Trophoblast cell (in vitro differentiated cells and primary cell): ENCODE results near the gene NDUFS4.
"Not testable (repeated sequence)": the region's sequence is repeated elsewhere in the genome, so short reads cannot be mapped to it uniquely, and the experiment has no call there.

Experiments used
- DNase-seq, 2 donors: peaks; one replicate each; pipeline ENCODE4 v3.0.0-alpha.2; 2016
- H2AFZ ChIP-seq: 2 replicates; pipeline ENCODE4 v1.6.1; 2013; ENCODE audit warnings: low read length, moderate library complexity, mild to moderate bottlenecking; ENCODE audit not compliant: insufficient read depth, poor library complexity
- H2AK5ac ChIP-seq: 2 replicates; pipeline ENCODE4 v1.6.1; 2013; ENCODE audit warnings: mild to moderate bottlenecking, low read length
- H2BK120ac ChIP-seq: 2 replicates; pipeline ENCODE4 v1.6.1; 2013; ENCODE audit warnings: low read length, mild to moderate bottlenecking, moderate library complexity; ENCODE audit not compliant: insufficient read depth, poor library complexity
- H2BK12ac ChIP-seq: 2 replicates; pipeline ENCODE4 v1.6.1; 2013; ENCODE audit warnings: mild to moderate bottlenecking, low read length, moderate library complexity
- H2BK5ac ChIP-seq: 2 replicates; pipeline ENCODE4 v1.6.1; 2013; ENCODE audit warnings: low read length, low read depth, moderate library complexity, mild to moderate bottlenecking; ENCODE audit not compliant: poor library complexity
- H3K14ac ChIP-seq: 2 replicates; pipeline ENCODE4 v1.6.1; 2013; ENCODE audit warnings: mild to moderate bottlenecking, low read length
- H3K18ac ChIP-seq: 2 replicates; pipeline ENCODE4 v1.6.1; 2013; ENCODE audit warnings: mild to moderate bottlenecking, low read length
- H3K23ac ChIP-seq: 2 replicates; pipeline ENCODE4 v1.6.1; 2013; ENCODE audit warnings: low read length
- H3K27ac ChIP-seq: 2 replicates; pipeline ENCODE4 v1.5.1; 2013; ENCODE audit warnings: low read depth, mild to moderate bottlenecking, inconsistent platforms, low read length, moderate library complexity
- H3K27me3 ChIP-seq: 2 replicates; pipeline ENCODE4 v1.6.1; 2013; ENCODE audit warnings: inconsistent platforms, mild to moderate bottlenecking, low read length, moderate library complexity; ENCODE audit not compliant: insufficient read depth
- H3K36me3 ChIP-seq, 2 experiments: 1 replicate in 1 of 2; 2 replicates in 1 of 2; pipeline ENCODE4 v1.6.1; 2013; ENCODE audit warnings: low read length in 2 of 2, mild to moderate bottlenecking in 2 of 2, moderate library complexity in 1 of 2; ENCODE audit not compliant: insufficient read depth in 2 of 2, control insufficient read depth in 1 of 2
- H3K4ac ChIP-seq: 2 replicates; pipeline ENCODE4 v1.6.1; 2013; ENCODE audit warnings: low read depth, mild to moderate bottlenecking, low read length, moderate library complexity
- H3K4me1 ChIP-seq, 2 experiments: 1 replicate in 1 of 2; 2 replicates in 1 of 2; pipeline ENCODE4 v1.6.1; 2013; ENCODE audit warnings: low read length in 2 of 2, mild to moderate bottlenecking in 2 of 2, moderate library complexity in 1 of 2; ENCODE audit not compliant: insufficient read depth in 2 of 2, control insufficient read depth in 1 of 2
- H3K4me2 ChIP-seq: 2 replicates; pipeline ENCODE4 v1.6.1; 2013; ENCODE audit warnings: inconsistent platforms, mild to moderate bottlenecking, low read length, moderate library complexity
- H3K4me3 ChIP-seq: 2 replicates; pipeline ENCODE4 v1.5.1; 2013; ENCODE audit warnings: mild to moderate bottlenecking, low read depth, low read length, inconsistent platforms
- H3K79me1 ChIP-seq: one replicate; pipeline ENCODE4 v1.6.1; 2013; ENCODE audit warnings: low read length
- H3K79me2 ChIP-seq: 2 replicates; pipeline ENCODE4 v1.6.1; 2013; ENCODE audit warnings: low read length, mild to moderate bottlenecking; ENCODE audit not compliant: control insufficient read depth, insufficient read depth, poor library complexity
- H3K9ac ChIP-seq: 2 replicates; pipeline ENCODE4 v1.6.1; 2013; ENCODE audit warnings: mild to moderate bottlenecking, low read length
- H3K9me3 ChIP-seq: 2 replicates; pipeline ENCODE4 v1.6.1; 2013; ENCODE audit warnings: low read depth, mild to moderate bottlenecking, control low read depth, inconsistent platforms, low read length; ENCODE audit not compliant: insufficient read depth
- H4K12ac ChIP-seq: 2 replicates; pipeline ENCODE4 v1.6.1; 2013; ENCODE audit warnings: low read depth, mild to moderate bottlenecking, low read length, moderate library complexity
- H4K8ac ChIP-seq: 2 replicates; pipeline ENCODE4 v1.6.1; 2013; ENCODE audit warnings: low read depth, mild to moderate bottlenecking, low read length, moderate library complexity
- H4K91ac ChIP-seq: one replicate; pipeline ENCODE4 v1.6.1; 2013; ENCODE audit warnings: low read depth, mild to moderate bottlenecking, low read length, moderate library complexity
- WGBS: extraction: QIAGEN DNeasy Blood & Tissue Kit; methylation state at CpG from one replicate; pipeline ENCODE4 v1.1.7; 2013; ENCODE audit warnings: missing lambda C conversion rate; ENCODE audit not compliant: insufficient read length, insufficient coverage; ENCODE audit errors: extremely low coverage; 5-methylcytosine and 5-hydroxymethylcytosine counted together

NDUFS4 gene

GRCh38 chr5:53603009-53603687, 42.7 kb downstream of the NDUFS4 start:
- no CpG with 5 or more reads among the region's 6 CpGs for WGBS
- H3K23ac ChIP-seq = no peak overlapping the region

GRCh38 chr5:53604309-53604708, 43.9 kb downstream of the NDUFS4 start:
- H3K79me2 ChIP-seq = no peaks in the 10 kb centered on the region
- H3K9ac ChIP-seq = no peak overlapping the region
- peaks cover 2% of the 10 kb centered on the region for H3K9me3 ChIP-seq
- DNase-seq = no peak
- no peak overlapping the region for H2AFZ ChIP-seq
- H3K4me2 ChIP-seq = no peak overlapping the region
- peaks cover 0 to 2% of the 10 kb centered on the region in 2 experiments for H3K36me3 ChIP-seq
- no peak overlapping the region for H2BK12ac ChIP-seq
- H3K4me3 ChIP-seq = no peak overlapping the region
- H2AK5ac ChIP-seq = no peak overlapping the region
- H3K18ac ChIP-seq = no peak overlapping the region
- no peak overlapping the region for H4K8ac ChIP-seq
- whole genome bisulfite sequencing = no CpG with 5 or more reads among the region's 2 CpGs
- H3K4ac ChIP-seq = no peak overlapping the region
- H3K14ac ChIP-seq = no peak overlapping the region
- H3K79me1 ChIP-seq = no peaks in the 10 kb centered on the region
- H2BK5ac ChIP-seq = no peak overlapping the region
- no peak overlapping the region for H2BK120ac ChIP-seq
- H3K27me3 ChIP-seq = no peaks in the 10 kb centered on the region
- no peak overlapping the region for H4K12ac ChIP-seq
- no peak overlapping the region for H4K91ac ChIP-seq
- H3K27ac ChIP-seq = no peak overlapping the region
- H3K23ac ChIP-seq = no peak overlapping the region
- H3K4me1 ChIP-seq = no peaks in the 10 kb centered on the region

More at GRCh38 chr5:53603009-53603687, 42.7 kb downstream of the NDUFS4 start:
- no peak overlapping the region for H2BK5ac ChIP-seq
- no peak overlapping the region for H4K91ac ChIP-seq
- no peak overlapping the region for H2AK5ac ChIP-seq
- no peak for DNase-seq
- no peak overlapping the region for H2BK12ac ChIP-seq
- no peak overlapping the region for H3K18ac ChIP-seq
- no peaks in the 10 kb centered on the region for H3K27me3 ChIP-seq
- no peak overlapping the region for H2BK120ac ChIP-seq
- no peak overlapping the region for H3K4me2 ChIP-seq
- no peak overlapping the region for H3K14ac ChIP-seq
- H3K4me3 ChIP-seq = no peak overlapping the region
- no peak overlapping the region for H3K9ac ChIP-seq
- H4K8ac ChIP-seq = no peak overlapping the region
- H2AFZ ChIP-seq = no peak overlapping the region
- no peak overlapping the region for H3K27ac ChIP-seq
- no peaks in the 10 kb centered on the region for H3K79me1 ChIP-seq
- no peak overlapping the region for H3K4ac ChIP-seq
- H3K36me3 ChIP-seq = peaks cover 0 to 2% of the 10 kb centered on the region in 2 experiments
- H3K79me2 ChIP-seq = no peaks in the 10 kb centered on the region
- H3K9me3 ChIP-seq = peaks cover 2% of the 10 kb centered on the region
- H4K12ac ChIP-seq = no peak overlapping the region
- H3K4me1 ChIP-seq = no peaks in the 10 kb centered on the region

GRCh38 chr5:53607886-53608285, 47.4 kb downstream of the NDUFS4 start:
- Histone ChIP-seq H4K91ac (no peak overlapping the region), H3K27me3 (no peaks in the 10 kb centered on the region), H3K79me2 (no peaks in the 10 kb centered on the region), H3K9ac (no peak overlapping the region), H4K12ac (no peak overlapping the region), H2BK120ac (no peak overlapping the region), H3K27ac (no peak overlapping the region), H2BK12ac (no peak overlapping the region), H2AFZ (no peak overlapping the region), H3K18ac (no peak overlapping the region), H3K4ac (no peak overlapping the region), H3K14ac (no peak overlapping the region), H3K23ac (no peak overlapping the region), H3K9me3 (peaks cover 2% of the 10 kb centered on the region), H3K4me1 (no peaks in the 10 kb centered on the region), H2BK5ac (no peak overlapping the region), H3K4me2 (no peak overlapping the region), H3K79me1 (no peaks in the 10 kb centered on the region), H2AK5ac (no peak overlapping the region), H3K36me3 (peaks cover 0 to 2% of the 10 kb centered on the region in 2 experiments), H3K4me3 (no peak overlapping the region), H4K8ac (no peak overlapping the region)
- DNase-seq = no peak
- WGBS = no CpG with 5 or more reads among the region's 2 CpGs

GRCh38 chr5:53608897-53609296, 48.5 kb downstream of the NDUFS4 start:
- H3K4me1 ChIP-seq, H3K23ac ChIP-seq, H2BK5ac ChIP-seq, H3K14ac ChIP-seq, H3K27ac ChIP-seq, H3K18ac ChIP-seq, H2AK5ac ChIP-seq, H4K8ac ChIP-seq, H3K36me3 ChIP-seq, H3K9ac ChIP-seq, H2BK120ac ChIP-seq, H2BK12ac ChIP-seq, H3K4ac ChIP-seq, H3K27me3 ChIP-seq, H3K9me3 ChIP-seq, H2AFZ ChIP-seq, H3K4me2 ChIP-seq, H3K79me2 ChIP-seq, H3K4me3 ChIP-seq, DNase-seq, H4K91ac ChIP-seq, H3K79me1 ChIP-seq, H4K12ac ChIP-seq: not testable (repeated sequence)
- WGBS = no CpG with 5 or more reads among the region's 4 CpGs
